Measurements from ENCODE around the gene MRPS17.

The MRPS17 gene

DNA sequence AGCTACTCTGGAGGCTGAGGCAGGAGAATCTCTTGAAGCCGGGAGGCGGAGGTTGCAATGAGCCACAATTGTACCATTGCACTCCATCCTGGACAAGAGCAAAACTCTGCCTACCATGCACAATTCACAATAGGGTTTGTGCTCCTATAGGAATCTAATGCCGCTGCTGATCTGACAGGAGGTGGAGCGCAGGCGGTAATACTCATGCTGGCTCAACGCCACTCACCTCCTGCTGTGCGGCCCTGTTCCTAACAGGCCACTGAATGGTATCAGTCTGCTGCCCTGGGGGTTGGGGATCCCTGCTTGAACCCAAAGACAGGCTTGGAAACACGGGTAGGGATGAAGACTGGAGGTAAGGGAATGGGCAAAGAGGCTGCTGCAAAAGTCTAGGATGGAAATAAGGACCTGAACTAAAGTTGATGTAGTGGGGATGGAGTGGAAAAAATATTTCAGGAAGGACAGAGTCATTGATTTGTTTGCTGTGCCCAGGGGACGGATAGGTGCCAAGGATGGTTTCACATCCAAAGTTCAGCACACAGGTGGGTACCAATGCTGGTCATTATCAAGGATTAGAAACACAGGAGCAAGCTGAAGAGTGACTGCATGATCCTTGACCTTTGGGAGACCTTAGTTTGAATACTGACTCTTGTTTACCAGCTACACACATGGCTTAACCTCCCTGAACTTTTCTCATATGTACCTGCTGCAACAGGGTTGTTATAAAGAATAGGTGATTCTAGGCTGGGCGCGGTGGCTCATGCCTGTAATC is 2.2 kb downstream of the MRPS17 start:
- Histone ChIP-seq H3K27me3 (ENCODE audit: low read depth, low read length) (no peaks in the 10 kb centered on the region), H3K79me2 (ENCODE audit: low read length) (peaks cover 26% of the 10 kb centered on the region), H3K4me1 (ENCODE audit: low read length) (no peaks in the 10 kb centered on the region), H3K4me3 (ENCODE audit: low read length) (no peak overlapping the region), H4K20me1 (ENCODE audit: insufficient read depth, low read length) (no peaks in the 10 kb centered on the region), H3K4me2 (ENCODE audit: low read length) (no peak overlapping the region), H3K36me3 (replicated peaks; ENCODE audit: low read depth, low read length) (peaks cover 17% of the 10 kb centered on the region), H2AFZ (ENCODE audit: low read depth, low read length) (no peak overlapping the region), H3K9ac (ENCODE audit: low read length) (no peak overlapping the region), H3K27ac (ENCODE audit: low read length) (no peak overlapping the region), H3K9me3 (ENCODE audit: insufficient read depth, low read length) (no peaks in the 10 kb centered on the region)
- TF ChIP-seq, protein P1, sequence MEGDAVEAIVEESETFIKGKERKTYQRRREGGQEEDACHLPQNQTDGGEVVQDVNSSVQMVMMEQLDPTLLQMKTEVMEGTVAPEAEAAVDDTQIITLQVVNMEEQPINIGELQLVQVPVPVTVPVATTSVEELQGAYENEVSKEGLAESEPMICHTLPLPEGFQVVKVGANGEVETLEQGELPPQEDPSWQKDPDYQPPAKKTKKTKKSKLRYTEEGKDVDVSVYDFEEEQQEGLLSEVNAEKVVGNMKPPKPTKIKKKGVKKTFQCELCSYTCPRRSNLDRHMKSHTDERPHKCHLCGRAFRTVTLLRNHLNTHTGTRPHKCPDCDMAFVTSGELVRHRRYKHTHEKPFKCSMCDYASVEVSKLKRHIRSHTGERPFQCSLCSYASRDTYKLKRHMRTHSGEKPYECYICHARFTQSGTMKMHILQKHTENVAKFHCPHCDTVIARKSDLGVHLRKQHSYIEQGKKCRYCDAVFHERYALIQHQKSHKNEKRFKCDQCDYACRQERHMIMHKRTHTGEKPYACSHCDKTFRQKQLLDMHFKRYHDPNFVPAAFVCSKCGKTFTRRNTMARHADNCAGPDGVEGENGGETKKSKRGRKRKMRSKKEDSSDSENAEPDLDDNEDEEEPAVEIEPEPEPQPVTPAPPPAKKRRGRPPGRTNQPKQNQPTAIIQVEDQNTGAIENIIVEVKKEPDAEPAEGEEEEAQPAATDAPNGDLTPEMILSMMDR (IDR thresholded peaks at IDR 0.05; ENCODE audit: low read depth, low read length), result no peak
- no peak for TF ChIP-seq EZH2phosphoT487 (IDR thresholded peaks at IDR 0.05; ENCODE audit: low read depth)

DNA sequence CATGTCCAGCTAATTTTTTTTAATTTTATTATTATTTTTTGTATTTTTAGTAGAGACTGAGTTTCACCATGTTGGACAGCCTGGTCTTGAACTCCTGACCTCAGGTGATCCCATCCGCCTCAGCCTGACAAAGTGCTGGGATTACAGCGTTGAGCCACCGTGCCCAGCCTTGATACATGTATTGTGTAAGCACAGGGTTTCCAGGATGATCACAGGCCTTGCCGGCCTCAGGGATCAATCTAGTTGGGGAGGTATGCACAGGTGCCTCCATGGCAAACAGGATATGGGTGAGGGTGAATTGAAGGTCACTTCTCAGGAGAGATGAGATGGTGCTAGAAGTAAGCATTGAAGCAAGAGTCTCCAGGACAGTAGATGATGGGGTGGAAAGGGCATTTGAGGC is 5.5 kb downstream of the MRPS17 start:
- no peak overlapping the region for H3K4me2 ChIP-seq (ENCODE audit: low read length)
- H3K79me2 ChIP-seq (ENCODE audit: low read length), result peaks cover 19% of the 10 kb centered on the region
- no peak overlapping the region for H3K27ac ChIP-seq (ENCODE audit: low read length)
- no peaks in the 10 kb centered on the region for H3K9me3 ChIP-seq (ENCODE audit: insufficient read depth, low read length)
- peaks cover 17% of the 10 kb centered on the region for H3K36me3 ChIP-seq (replicated peaks; ENCODE audit: low read depth, low read length)
- TF ChIP-seq, protein P1 (IDR thresholded peaks at IDR 0.05; ENCODE audit: low read depth, low read length), result no peak
- TF ChIP-seq EZH2phosphoT487 (IDR thresholded peaks at IDR 0.05; ENCODE audit: low read depth), result no peak
- no peak overlapping the region for H3K4me3 ChIP-seq (ENCODE audit: low read length)
- H3K4me1 ChIP-seq (ENCODE audit: low read length), result no peaks in the 10 kb centered on the region
- no peaks in the 10 kb centered on the region for H3K27me3 ChIP-seq (ENCODE audit: low read depth, low read length)
- no peaks in the 10 kb centered on the region for H4K20me1 ChIP-seq (ENCODE audit: insufficient read depth, low read length)
- no peak overlapping the region for H3K9ac ChIP-seq (ENCODE audit: low read length)
- no peak overlapping the region for H2AFZ ChIP-seq (ENCODE audit: low read depth, low read length)

DNA sequence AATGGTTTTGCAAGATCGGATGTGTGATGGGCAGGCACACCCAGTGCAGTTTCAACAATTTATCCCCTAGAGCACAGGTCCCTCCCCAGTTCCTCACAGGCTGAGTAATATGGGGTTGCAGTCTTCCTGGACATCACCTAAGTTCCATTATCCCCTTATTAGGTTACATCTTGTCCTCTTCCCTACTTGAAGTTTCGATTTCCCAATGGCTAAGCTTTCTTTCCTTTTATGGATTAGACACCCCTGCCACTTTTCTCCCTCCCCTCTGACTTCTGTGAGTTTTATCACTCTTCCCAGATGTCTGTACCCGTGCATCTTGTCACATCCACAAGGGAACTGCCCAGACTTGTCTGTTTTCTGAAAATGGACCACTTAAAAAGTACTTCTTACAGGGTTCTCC is 10.3 kb downstream of the MRPS17 start:
- Histone ChIP-seq H3K79me2 (ENCODE audit: low read length) (peaks cover 24% of the 10 kb centered on the region), H3K4me1 (ENCODE audit: low read length) (peaks cover 7% of the 10 kb centered on the region), H3K9me3 (ENCODE audit: insufficient read depth, low read length) (no peaks in the 10 kb centered on the region), H4K20me1 (ENCODE audit: insufficient read depth, low read length) (no peaks in the 10 kb centered on the region), H2AFZ (ENCODE audit: low read depth, low read length) (no peak overlapping the region), H3K27ac (ENCODE audit: low read length) (no peak overlapping the region), H3K4me3 (ENCODE audit: low read length) (no peak overlapping the region), H3K9ac (ENCODE audit: low read length) (no peak overlapping the region), H3K27me3 (ENCODE audit: low read depth, low read length) (no peaks in the 10 kb centered on the region), H3K36me3 (replicated peaks; ENCODE audit: low read depth, low read length) (peaks cover 10% of the 10 kb centered on the region), H3K4me2 (ENCODE audit: low read length) (no peak overlapping the region)
- TF ChIP-seq EZH2phosphoT487 (IDR thresholded peaks at IDR 0.05; ENCODE audit: low read depth), result no peak
- TF ChIP-seq, protein P1 (IDR thresholded peaks at IDR 0.05; ENCODE audit: low read depth, low read length), result no peak

DNA sequence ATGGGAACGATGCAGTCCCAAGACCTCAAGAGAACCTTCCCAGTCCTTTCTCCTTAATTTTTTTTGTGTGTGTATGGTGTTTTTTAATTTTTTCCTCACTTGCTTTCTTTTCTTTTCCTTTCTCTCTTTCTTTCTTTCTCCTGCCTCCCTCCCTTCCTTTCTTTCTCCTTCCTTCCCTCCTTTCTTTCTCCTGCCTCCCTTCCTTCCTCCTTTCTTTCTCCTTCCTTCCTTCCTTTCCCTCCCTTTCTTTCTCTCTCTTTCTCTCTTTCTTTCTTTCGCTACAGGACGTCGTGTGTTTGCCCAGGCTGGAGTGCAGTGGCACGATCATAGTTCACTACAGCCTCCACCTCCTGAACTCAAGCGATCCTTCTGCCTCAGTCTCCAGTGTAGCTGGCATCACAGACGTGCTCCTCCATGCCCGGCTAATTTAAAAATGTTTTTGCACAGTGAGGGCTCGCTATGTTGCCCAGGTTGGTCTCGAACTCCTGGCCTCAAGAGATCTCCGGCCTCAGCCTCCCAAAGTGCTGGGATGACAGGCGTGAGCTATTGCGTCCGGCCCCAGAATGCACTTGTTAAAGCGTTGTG is 12.0 kb downstream of the MRPS17 start:
- peak overlapping the region; percentile 95 for H3K4me2 ChIP-seq (ENCODE audit: low read length)
- H3K9ac ChIP-seq (ENCODE audit: low read length), result peak overlapping the region; percentile 52
- no peaks in the 10 kb centered on the region for H4K20me1 ChIP-seq (ENCODE audit: insufficient read depth, low read length)
- no peak overlapping the region for H3K27ac ChIP-seq (ENCODE audit: low read length)
- H3K4me1 ChIP-seq (ENCODE audit: low read length), result peaks cover 7% of the 10 kb centered on the region
- TF ChIP-seq EZH2phosphoT487 (IDR thresholded peaks at IDR 0.05; ENCODE audit: low read depth), result no peak
- TF ChIP-seq, protein P1 (IDR thresholded peaks at IDR 0.05; ENCODE audit: low read depth, low read length), result no peak
- no peaks in the 10 kb centered on the region for H3K9me3 ChIP-seq (ENCODE audit: insufficient read depth, low read length)
- peaks cover 5% of the 10 kb centered on the region for H3K36me3 ChIP-seq (replicated peaks; ENCODE audit: low read depth, low read length)
- peak overlapping the region; percentile 75 for H3K4me3 ChIP-seq (ENCODE audit: low read length)
- H2AFZ ChIP-seq (ENCODE audit: low read depth, low read length), result peak overlapping the region; percentile 81
- no peaks in the 10 kb centered on the region for H3K27me3 ChIP-seq (ENCODE audit: low read depth, low read length)
- H3K79me2 ChIP-seq (ENCODE audit: low read length), result peaks cover 28% of the 10 kb centered on the region
